Epithelial cell of esophagus (primary cell): ENCODE measurements around the gene EVI5.

Experiments used
- DNase-seq: peaks from one replicate; pipeline ENCODE4 v3.0.0; 2010; ENCODE audit warnings: low read depth
- H3K4me3 ChIP-seq: 2 replicates; pipeline ENCODE4 v1.5.1; 2011; ENCODE audit warnings: mild to moderate bottlenecking, low read length, control low read depth
- TF ChIP-seq, protein P1 (sequence below): IDR thresholded peaks from 2 replicates; pipeline ENCODE4 v1.5.1; 2011; ENCODE audit warnings: low read depth, mild to moderate bottlenecking, low read length, control low read depth, inconsistent platforms; ENCODE audit not compliant: insufficient read depth; ENCODE audit errors: missing control alignments

EVI5 gene

DNA sequence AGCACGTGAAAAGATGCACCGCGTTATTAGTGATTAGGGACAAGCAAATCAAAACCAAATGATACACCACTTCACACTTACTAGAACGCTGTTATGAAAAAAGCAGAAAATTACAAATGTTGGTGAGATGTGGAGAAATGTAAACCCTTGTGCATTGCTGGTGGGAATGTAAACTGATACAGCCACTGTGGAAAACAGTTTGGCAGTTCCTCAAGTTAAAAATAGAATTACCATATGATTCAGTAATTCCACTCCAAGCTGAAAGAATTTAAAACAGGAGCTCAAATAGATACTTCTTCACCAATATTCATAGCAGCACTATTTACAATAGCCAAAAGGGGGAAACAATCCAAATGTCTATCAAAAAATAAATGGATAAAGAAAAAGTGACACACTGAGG, 10.3 kb upstream of the EVI5 start:
- no peak for DNase-seq
- no peak overlapping the region for H3K4me3 ChIP-seq
- TF ChIP-seq, protein P1, sequence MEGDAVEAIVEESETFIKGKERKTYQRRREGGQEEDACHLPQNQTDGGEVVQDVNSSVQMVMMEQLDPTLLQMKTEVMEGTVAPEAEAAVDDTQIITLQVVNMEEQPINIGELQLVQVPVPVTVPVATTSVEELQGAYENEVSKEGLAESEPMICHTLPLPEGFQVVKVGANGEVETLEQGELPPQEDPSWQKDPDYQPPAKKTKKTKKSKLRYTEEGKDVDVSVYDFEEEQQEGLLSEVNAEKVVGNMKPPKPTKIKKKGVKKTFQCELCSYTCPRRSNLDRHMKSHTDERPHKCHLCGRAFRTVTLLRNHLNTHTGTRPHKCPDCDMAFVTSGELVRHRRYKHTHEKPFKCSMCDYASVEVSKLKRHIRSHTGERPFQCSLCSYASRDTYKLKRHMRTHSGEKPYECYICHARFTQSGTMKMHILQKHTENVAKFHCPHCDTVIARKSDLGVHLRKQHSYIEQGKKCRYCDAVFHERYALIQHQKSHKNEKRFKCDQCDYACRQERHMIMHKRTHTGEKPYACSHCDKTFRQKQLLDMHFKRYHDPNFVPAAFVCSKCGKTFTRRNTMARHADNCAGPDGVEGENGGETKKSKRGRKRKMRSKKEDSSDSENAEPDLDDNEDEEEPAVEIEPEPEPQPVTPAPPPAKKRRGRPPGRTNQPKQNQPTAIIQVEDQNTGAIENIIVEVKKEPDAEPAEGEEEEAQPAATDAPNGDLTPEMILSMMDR = no peak

DNA sequence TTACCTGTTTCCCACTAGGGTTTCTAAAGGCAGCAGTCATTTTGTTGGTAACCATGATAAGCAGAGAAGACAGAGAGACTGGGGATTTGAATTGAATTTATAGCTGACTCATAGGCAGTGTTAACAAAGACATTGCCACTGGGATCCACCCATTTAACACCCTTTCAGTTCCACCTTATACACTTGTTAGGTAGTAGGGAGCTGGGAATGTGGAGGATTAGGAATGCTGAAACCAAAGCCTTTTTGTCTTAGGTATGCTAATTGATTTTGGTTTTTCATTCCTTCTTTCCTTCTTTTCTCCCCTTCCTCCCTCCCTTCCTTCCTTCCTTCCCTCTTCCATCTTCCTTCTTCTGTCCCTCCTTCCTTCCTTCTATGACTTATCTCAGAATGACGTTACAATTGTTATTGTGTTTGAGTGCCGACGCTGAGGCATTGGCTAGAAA, 7.5 kb upstream of the EVI5 start:
- H3K4me3 ChIP-seq = no peak overlapping the region
- TF ChIP-seq, protein P1 = no peak
- DNase-seq = peak; percentile 54

GRCh38 chr1:92791487-92792066, 6.7 kb upstream of the EVI5 start:
- TF ChIP-seq, protein P1 = no peak
- no peak for DNase-seq
- no peak overlapping the region for H3K4me3 ChIP-seq

DNA sequence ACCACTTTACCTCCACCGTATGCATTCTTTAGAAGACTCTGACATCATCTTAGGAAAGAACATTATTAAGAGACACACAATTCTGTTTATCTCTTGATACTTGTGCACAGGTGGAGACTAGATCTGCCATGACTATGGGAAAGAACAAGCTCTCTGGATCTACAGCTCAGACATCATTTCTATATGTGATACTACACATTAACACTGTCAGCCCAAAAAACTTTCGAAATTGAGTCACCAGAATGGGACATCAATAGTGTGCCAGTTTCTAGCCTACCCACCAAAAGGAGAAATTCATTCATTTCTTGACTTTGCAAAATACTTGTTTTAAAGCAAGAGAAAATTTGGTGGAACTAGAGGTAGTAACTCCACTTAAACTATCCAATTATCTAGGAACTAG, 6.0 kb upstream of the EVI5 start:
- TF ChIP-seq, protein P1 = no peak
- H3K4me3 ChIP-seq = no peak overlapping the region
- no peak for DNase-seq

DNA sequence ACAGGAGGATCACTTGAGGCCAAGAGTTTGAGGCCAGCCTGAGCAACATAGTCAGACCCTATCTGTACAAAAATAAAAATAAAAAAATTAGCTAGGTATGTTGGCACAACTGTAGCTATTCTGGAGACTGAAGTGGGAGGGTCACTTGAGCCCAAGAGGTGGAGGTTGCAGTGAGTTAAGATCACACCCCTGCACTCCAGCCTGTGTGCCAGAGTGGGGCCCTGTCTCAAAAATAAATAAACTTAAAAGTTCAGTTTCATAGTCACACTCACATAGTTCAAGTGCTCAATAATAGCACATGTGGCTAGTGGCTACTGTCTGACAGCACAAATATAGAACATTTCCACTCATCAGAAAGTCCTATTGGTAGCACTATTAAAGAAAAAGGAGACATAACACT, 5.2 kb upstream of the EVI5 start:
- no peak for DNase-seq
- H3K4me3 ChIP-seq = no peak overlapping the region
- TF ChIP-seq, protein P1 = no peak

DNA sequence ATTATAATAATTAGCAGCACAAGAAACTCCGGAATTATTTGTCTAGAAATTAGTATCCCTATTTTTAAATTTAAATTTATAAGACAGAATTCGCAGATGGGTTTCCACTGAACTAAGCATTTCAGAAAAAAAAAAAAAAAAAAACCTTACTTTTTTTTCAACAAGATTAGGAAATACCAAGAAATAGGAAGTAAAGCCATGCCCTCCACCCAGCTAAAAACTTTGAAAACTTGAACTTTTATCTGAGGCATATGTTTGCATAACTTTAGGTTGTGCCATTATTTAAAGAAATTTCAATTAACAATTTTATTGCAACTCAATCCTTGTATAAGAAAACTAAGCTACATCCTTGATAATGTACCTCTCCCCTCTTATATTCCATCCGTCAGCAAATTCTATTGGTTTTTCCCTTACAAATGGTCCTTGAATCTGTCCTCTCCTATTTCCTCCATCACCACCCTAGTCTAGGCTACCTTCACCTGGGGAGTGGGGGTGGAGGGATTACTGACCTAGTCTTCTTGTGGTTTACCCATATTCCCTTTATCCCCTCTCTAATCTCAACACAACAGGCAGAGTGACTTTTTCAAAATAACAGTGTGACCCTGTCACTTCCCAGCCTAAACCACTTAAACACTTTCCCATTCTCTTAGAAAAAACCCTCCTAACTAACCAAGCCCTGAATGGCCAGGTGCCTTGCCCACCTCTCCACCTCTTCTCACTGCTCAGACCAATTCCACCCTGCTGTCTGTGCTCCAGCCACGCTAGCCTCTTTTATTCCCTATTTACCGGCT, 1.4 kb upstream of the EVI5 start:
- TF ChIP-seq, protein P1 = no peak
- DNase-seq = no peak
- no peak overlapping the region for H3K4me3 ChIP-seq
